Endodermal cell (in vitro differentiated cells): ENCODE data around the gene CHSY1. TPM values are rescaled to one million over a fixed set of nuclear protein-coding genes. Genes with fewer than 3 reads are reported as not detected.

Experiments
- DNase-seq: peaks from one replicate; pipeline ENCODE4 v3.0.0-alpha.2; 2017
- H3K27ac ChIP-seq: 2 replicates; pipeline ENCODE4 v1.5.1; 2013; ENCODE audit warnings: mild to moderate bottlenecking, low read depth, low read length, moderate library complexity
- H3K27me3 ChIP-seq: 2 replicates; pipeline ENCODE4 v1.6.1; 2013; ENCODE audit warnings: mild to moderate bottlenecking, low read length, moderate library complexity; ENCODE audit not compliant: insufficient read depth, control insufficient read depth, poor library complexity, severe bottlenecking
- H3K36me3 ChIP-seq: 2 replicates; pipeline ENCODE4 v1.7.0; 2013; ENCODE audit warnings: mild to moderate bottlenecking, low read length, moderate library complexity; ENCODE audit not compliant: control insufficient read depth, insufficient read depth
- H3K4me1 ChIP-seq: one replicate; pipeline ENCODE4 v1.7.0; 2013; ENCODE audit warnings: low read length; ENCODE audit not compliant: control insufficient read depth, insufficient read depth
- H3K4me3 ChIP-seq: 2 replicates; pipeline ENCODE4 v1.5.1; 2013; ENCODE audit warnings: mild to moderate bottlenecking, low read length, moderate library complexity
- H3K9ac ChIP-seq: 2 replicates; pipeline ENCODE4 v1.6.1; 2013; ENCODE audit warnings: mild to moderate bottlenecking, low read length, moderate library complexity; ENCODE audit not compliant: poor library complexity, severe bottlenecking; ENCODE audit errors: extremely low read depth
- H3K9me3 ChIP-seq: 2 replicates; pipeline ENCODE4 v1.6.1; 2013; ENCODE audit warnings: mild to moderate bottlenecking, low read length, moderate library complexity; ENCODE audit not compliant: control insufficient read depth
- H3K27ac Mint-ChIP-seq: 2 replicates; pipeline ENCODE4 v1.8.0; 2020; ENCODE audit warnings: mixed read lengths
- H3K27me3 Mint-ChIP-seq: 2 replicates; pipeline ENCODE4 v1.8.0; 2021; ENCODE audit warnings: mild to moderate bottlenecking, mixed read lengths; ENCODE audit not compliant: insufficient read depth
- H3K36me3 Mint-ChIP-seq: 2 replicates; pipeline ENCODE4 v1.8.0; 2020; ENCODE audit warnings: low read depth, mixed read lengths
- H3K4me1 Mint-ChIP-seq: 2 replicates; pipeline ENCODE4 v1.8.0; 2020; ENCODE audit warnings: mixed read lengths
- H3K4me3 Mint-ChIP-seq: 2 replicates; pipeline ENCODE4 v1.8.0; 2020; ENCODE audit warnings: mild to moderate bottlenecking, moderate library complexity, mixed read lengths
- H3K9me3 Mint-ChIP-seq: 2 replicates; pipeline ENCODE4 v1.8.0; 2020; ENCODE audit warnings: mild to moderate bottlenecking, mixed read lengths
- CTCF ChIP-seq: fragments of 200-600 bp; sonication (generic); conservative IDR thresholded peaks from 2 replicates; pipeline ENCODE4 v1.5.0; 2021; ENCODE audit warnings: antibody characterized with exemption, mild to moderate bottlenecking
- WGBS, 2 experiments: methylation state at CpG; one replicate each; pipeline versions ENCODE4 v1.1.5 to v1.1.7; 2013; ENCODE audit warnings: missing lambda C conversion rate in 2 of 2, mixed read lengths in 1 of 2; ENCODE audit not compliant: insufficient coverage in 1 of 2, insufficient read length in 1 of 2; 5-methylcytosine and 5-hydroxymethylcytosine counted together
- total RNA-seq, 2 donors: library from RNA; stranded (reverse); fragmentation: NEBNext Ultra II Directional in 1 of 2; extraction: Animal tissue kit (Norgen Biotek cat#: 25700) in 1 of 2; gene quantifications; 2 replicates in 1 of 2; 3 replicates in 1 of 2; pipeline ENCODE4 v1.2.1, GENCODE V29; 2021

Gene CHSY1
- total RNA-seq, 2 donors from 2014 or later: 33.3 to 39.9 TPM

GRCh38 chr15:101169495-101170071 is 82.3 kb downstream of the CHSY1 start:
- Histone ChIP-seq H3K36me3 (peaks cover 3% of the 10 kb centered on the region), H3K9ac (no peak overlapping the region), H3K4me1 (no peaks in the 10 kb centered on the region), H3K27ac (no peak overlapping the region), H3K9me3 (peaks cover 26% of the 10 kb centered on the region), H3K4me3 (no peak overlapping the region), H3K27me3 (no peaks in the 10 kb centered on the region)
- H3K9me3 Mint-ChIP-seq: peaks cover 29% of the 10 kb centered on the region
- TF ChIP-seq CTCF: no peak
- peaks cover 11% of the 10 kb centered on the region for H3K36me3 Mint-ChIP-seq
- H3K4me1 Mint-ChIP-seq: peaks cover 5% of the 10 kb centered on the region
- no peaks in the 10 kb centered on the region for H3K27me3 Mint-ChIP-seq
- DNase-seq: no peak
- no peak overlapping the region for H3K27ac Mint-ChIP-seq
- 83 to 87% methylated on average over 11 to 19 of the region's 19 CpGs for WGBS, 2 experiments
- H3K4me3 Mint-ChIP-seq: no peak overlapping the region

GRCh38 chr15:101168898-101169494 is 82.9 kb downstream of the CHSY1 start:
- Mint-ChIP-seq H3K27ac (no peak overlapping the region), H3K4me3 (no peak overlapping the region), H3K9me3 (peaks cover 35% of the 10 kb centered on the region), H3K36me3 (peaks cover 7% of the 10 kb centered on the region), H3K27me3 (no peaks in the 10 kb centered on the region), H3K4me1 (peaks cover 5% of the 10 kb centered on the region)
- WGBS, 2 experiments: 78% methylated on average over 6 of the region's 6 CpGs
- H3K9ac ChIP-seq: no peak overlapping the region
- no peak for TF ChIP-seq CTCF
- no peak overlapping the region for H3K4me3 ChIP-seq
- H3K27me3 ChIP-seq: no peaks in the 10 kb centered on the region
- H3K27ac ChIP-seq: no peak overlapping the region
- H3K4me1 ChIP-seq: no peaks in the 10 kb centered on the region
- peaks cover 31% of the 10 kb centered on the region for H3K9me3 ChIP-seq
- DNase-seq: no peak
- H3K36me3 ChIP-seq: no peaks in the 10 kb centered on the region

GRCh38 chr15:101168463-101168824 is 83.4 kb downstream of the CHSY1 start:
- Mint-ChIP-seq H3K27ac (no peak overlapping the region), H3K4me3 (no peak overlapping the region), H3K36me3 (peaks cover 5% of the 10 kb centered on the region), H3K4me1 (peaks cover 5% of the 10 kb centered on the region), H3K9me3 (peaks cover 37% of the 10 kb centered on the region), H3K27me3 (no peaks in the 10 kb centered on the region)
- DNase-seq: no peak
- H3K9me3 ChIP-seq: peaks cover 31% of the 10 kb centered on the region
- H3K27me3 ChIP-seq: no peaks in the 10 kb centered on the region
- H3K36me3 ChIP-seq: no peaks in the 10 kb centered on the region
- WGBS, 2 experiments: 91 to 100% methylated on average over 1 of the region's 1 CpG
- H3K9ac ChIP-seq: no peak overlapping the region
- no peak overlapping the region for H3K4me3 ChIP-seq
- H3K27ac ChIP-seq: no peak overlapping the region
- H3K4me1 ChIP-seq: no peaks in the 10 kb centered on the region
- no peak for TF ChIP-seq CTCF
